Measurements from ENCODE around the gene HCCS.

HCCS gene

DNA sequence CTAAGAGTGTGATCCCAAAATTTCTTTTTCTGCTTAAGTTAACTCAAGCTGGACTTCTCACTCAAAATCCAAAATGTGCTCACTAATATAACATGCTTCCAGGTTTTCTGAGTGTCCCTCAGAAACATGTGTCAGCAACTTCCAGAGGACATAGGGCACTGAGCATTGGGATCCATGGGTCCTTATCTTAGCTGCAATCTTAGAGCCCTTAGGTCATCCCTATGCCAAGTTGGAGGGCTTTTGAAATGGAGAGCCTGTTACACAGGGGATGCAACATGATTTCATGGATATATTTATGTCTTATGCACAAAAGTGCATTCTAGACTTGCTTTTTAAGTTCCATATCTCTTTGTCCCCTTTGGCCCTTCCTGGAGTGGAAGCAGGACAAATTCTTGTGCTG is 11.7 kb upstream of the HCCS start:
- H3K4me3 ChIP-seq (ENCODE audit: low read depth in 1 of 5, low read length in 5 of 5) = no peak overlapping the region
- H3K36me3 ChIP-seq (ENCODE audit: control insufficient read depth in 5 of 5, insufficient read depth in 5 of 5, low read length in 5 of 5) = no peaks in the 10 kb centered on the region
- peaks cover 0 to 2% (median 0%) of the 10 kb centered on the region in 5 donors for H3K9me3 ChIP-seq (ENCODE audit: control insufficient read depth in 5 of 5, low read length in 5 of 5)
- no peak overlapping the region for H3K27ac ChIP-seq (ENCODE audit: low read depth, low read length)
- H3K4me1 ChIP-seq (ENCODE audit: control insufficient read depth in 5 of 5, insufficient read depth in 5 of 5, low read length in 5 of 5) = peaks cover 0 to 3% (median 0%) of the 10 kb centered on the region in 5 donors
- no peak overlapping the region for H3K9ac ChIP-seq (ENCODE audit: low read length in 5 of 5)
- H3K27me3 ChIP-seq (ENCODE audit: control insufficient read depth in 5 of 5, insufficient read depth in 4 of 5, low read length in 5 of 5) = peaks cover 0 to 3% (median 0%) of the 10 kb centered on the region in 5 donors

GRCh38 chrX:11100281-11101035 is 10.7 kb upstream of the HCCS start:
- Histone ChIP-seq H3K4me1 (ENCODE audit: control insufficient read depth in 5 of 5, insufficient read depth in 5 of 5, low read length in 5 of 5) (peaks cover 0 to 3% (median 0%) of the 10 kb centered on the region in 5 donors), H3K27ac (ENCODE audit: low read depth, low read length) (no peak overlapping the region), H3K36me3 (ENCODE audit: control insufficient read depth in 5 of 5, insufficient read depth in 5 of 5, low read length in 5 of 5) (no peaks in the 10 kb centered on the region), H3K9me3 (ENCODE audit: control insufficient read depth in 5 of 5, low read length in 5 of 5) (peaks cover 0 to 2% (median 0%) of the 10 kb centered on the region in 5 donors), H3K4me3 (ENCODE audit: low read depth in 1 of 5, low read length in 5 of 5) (no peak overlapping the region), H3K27me3 (ENCODE audit: control insufficient read depth in 5 of 5, insufficient read depth in 4 of 5, low read length in 5 of 5) (peaks cover 0 to 3% (median 0%) of the 10 kb centered on the region in 5 donors), H3K9ac (ENCODE audit: low read length in 5 of 5) (no peak overlapping the region)

DNA sequence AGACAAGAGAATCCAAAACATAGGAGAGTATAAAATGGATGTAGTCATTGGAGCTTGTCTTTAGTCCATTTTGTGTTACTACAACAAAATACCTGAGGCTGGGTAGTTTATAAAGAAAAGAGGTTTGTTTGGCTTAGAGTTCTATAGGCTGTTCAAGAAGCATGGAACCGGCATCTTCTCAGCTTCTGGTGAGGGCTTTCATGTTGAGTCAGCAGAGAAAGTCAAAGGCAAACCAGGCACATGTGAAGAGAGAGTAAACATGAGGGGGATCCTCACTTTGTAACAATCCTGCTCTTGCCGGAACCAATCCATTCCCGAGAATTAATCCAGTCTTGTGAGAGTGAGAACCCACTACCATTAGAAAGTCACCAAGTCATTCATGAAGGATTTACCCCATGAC is 8.1 kb upstream of the HCCS start:
- Histone ChIP-seq H3K27me3 (ENCODE audit: control insufficient read depth in 5 of 5, insufficient read depth in 4 of 5, low read length in 5 of 5) (peaks cover 0 to 9% (median 0%) of the 10 kb centered on the region in 5 donors), H3K27ac (ENCODE audit: low read depth, low read length) (no peak overlapping the region), H3K4me3 (ENCODE audit: low read depth in 1 of 5, low read length in 5 of 5) (no peak overlapping the region), H3K9ac (ENCODE audit: low read length in 5 of 5) (no peak overlapping the region), H3K9me3 (ENCODE audit: control insufficient read depth in 5 of 5, low read length in 5 of 5) (peaks cover 0 to 2% (median 0%) of the 10 kb centered on the region in 5 donors), H3K4me1 (ENCODE audit: control insufficient read depth in 5 of 5, insufficient read depth in 5 of 5, low read length in 5 of 5) (peaks cover 0 to 3% (median 0%) of the 10 kb centered on the region in 5 donors), H3K36me3 (ENCODE audit: control insufficient read depth in 5 of 5, insufficient read depth in 5 of 5, low read length in 5 of 5) (no peaks in the 10 kb centered on the region)

GRCh38 chrX:11103751-11104150 is 7.4 kb upstream of the HCCS start:
- peaks cover 0 to 2% (median 0%) of the 10 kb centered on the region in 5 donors for H3K9me3 ChIP-seq (ENCODE audit: control insufficient read depth in 5 of 5, low read length in 5 of 5)
- peaks cover 0 to 3% (median 0%) of the 10 kb centered on the region in 5 donors for H3K4me1 ChIP-seq (ENCODE audit: control insufficient read depth in 5 of 5, insufficient read depth in 5 of 5, low read length in 5 of 5)
- H3K9ac ChIP-seq (ENCODE audit: low read length in 5 of 5) = no peak overlapping the region
- H3K27ac ChIP-seq (ENCODE audit: low read depth, low read length) = no peak overlapping the region
- no peaks in the 10 kb centered on the region for H3K36me3 ChIP-seq (ENCODE audit: control insufficient read depth in 5 of 5, insufficient read depth in 5 of 5, low read length in 5 of 5)
- H3K27me3 ChIP-seq (ENCODE audit: control insufficient read depth in 5 of 5, insufficient read depth in 4 of 5, low read length in 5 of 5) = peaks cover 0 to 9% (median 0%) of the 10 kb centered on the region in 5 donors
- H3K4me3 ChIP-seq (ENCODE audit: low read depth in 1 of 5, low read length in 5 of 5) = no peak overlapping the region

DNA sequence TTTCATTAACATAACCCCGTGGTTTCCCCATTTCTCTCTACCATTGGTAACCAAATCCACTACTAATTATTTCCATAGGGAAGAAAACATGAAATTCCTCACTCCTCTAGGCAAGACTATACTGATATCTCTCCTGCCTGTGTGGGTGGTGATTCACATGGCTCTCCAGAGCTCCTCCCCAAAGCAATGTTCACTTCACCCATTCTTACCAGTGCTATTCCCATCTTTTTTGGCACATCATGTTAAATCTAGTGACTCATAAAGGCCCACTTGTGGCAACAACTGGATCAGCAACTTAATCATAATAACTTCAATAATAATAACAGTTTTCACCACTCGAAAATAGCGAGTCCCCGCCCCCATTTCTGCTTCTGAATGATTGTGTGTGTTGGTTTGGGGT is 6.1 kb upstream of the HCCS start:
- Histone ChIP-seq H3K9me3 (ENCODE audit: control insufficient read depth in 5 of 5, low read length in 5 of 5) (peaks cover 0 to 2% (median 0%) of the 10 kb centered on the region in 5 donors), H3K27ac (ENCODE audit: low read depth, low read length) (no peak overlapping the region), H3K9ac (ENCODE audit: low read length in 5 of 5) (no peak overlapping the region), H3K4me3 (ENCODE audit: low read depth in 1 of 5, low read length in 5 of 5) (no peak overlapping the region), H3K4me1 (ENCODE audit: control insufficient read depth in 5 of 5, insufficient read depth in 5 of 5, low read length in 5 of 5) (peaks cover 0 to 3% (median 0%) of the 10 kb centered on the region in 5 donors), H3K27me3 (ENCODE audit: control insufficient read depth in 5 of 5, insufficient read depth in 4 of 5, low read length in 5 of 5) (peaks cover 0 to 9% (median 0%) of the 10 kb centered on the region in 5 donors), H3K36me3 (ENCODE audit: control insufficient read depth in 5 of 5, insufficient read depth in 5 of 5, low read length in 5 of 5) (no peaks in the 10 kb centered on the region)

DNA sequence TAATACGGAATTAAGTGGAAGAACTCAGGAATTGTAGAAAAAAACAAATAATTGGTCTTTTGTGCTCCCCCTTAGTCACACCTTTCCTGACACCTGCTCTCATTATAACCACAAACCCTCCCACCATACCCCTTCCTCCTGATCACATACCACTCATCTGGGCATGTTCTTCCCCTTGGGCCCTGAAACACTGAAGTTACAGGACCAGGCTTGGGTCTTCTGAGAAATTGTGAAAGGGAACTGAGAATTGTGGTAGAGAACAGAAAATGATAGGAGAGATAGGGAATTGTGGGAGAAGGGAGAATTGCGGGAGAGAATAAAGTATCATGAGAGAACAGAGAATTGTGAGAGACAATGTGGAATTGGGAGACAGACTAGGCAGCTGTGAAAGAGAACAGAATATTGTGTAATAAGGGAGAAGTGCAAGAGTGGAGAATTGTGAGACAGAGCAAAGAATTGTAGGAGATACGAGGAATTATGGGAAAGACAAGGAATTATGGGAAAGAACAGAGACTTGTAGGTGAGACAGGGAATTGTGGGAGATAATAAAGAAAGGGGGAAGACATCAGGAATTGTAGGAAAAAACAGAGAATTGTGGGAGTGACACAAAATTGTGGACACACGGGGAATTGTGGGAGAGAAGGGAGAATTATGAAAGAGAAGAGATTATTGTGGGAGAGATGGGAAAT is 2.7 kb upstream of the HCCS start:
- Histone ChIP-seq H3K27ac (ENCODE audit: low read depth, low read length) (no peak overlapping the region), H3K36me3 (ENCODE audit: control insufficient read depth in 5 of 5, insufficient read depth in 5 of 5, low read length in 5 of 5) (no peaks in the 10 kb centered on the region), H3K27me3 (ENCODE audit: control insufficient read depth in 5 of 5, insufficient read depth in 4 of 5, low read length in 5 of 5) (peaks cover 0 to 9% (median 0%) of the 10 kb centered on the region in 5 donors), H3K4me3 (ENCODE audit: low read depth in 1 of 5, low read length in 5 of 5) (no peak overlapping the region), H3K9me3 (ENCODE audit: control insufficient read depth in 5 of 5, low read length in 5 of 5) (no peaks in the 10 kb centered on the region), H3K4me1 (ENCODE audit: control insufficient read depth in 5 of 5, insufficient read depth in 5 of 5, low read length in 5 of 5) (peaks cover 0 to 16% (median 13%) of the 10 kb centered on the region in 5 donors), H3K9ac (ENCODE audit: low read length in 5 of 5) (no peak overlapping the region)

- peaks cover 0 to 9% (median 0%) of the 10 kb centered on the region in 5 donors for H3K27me3 ChIP-seq (ENCODE audit: control insufficient read depth in 5 of 5, insufficient read depth in 4 of 5, low read length in 5 of 5)
- H3K36me3 ChIP-seq (ENCODE audit: control insufficient read depth in 5 of 5, insufficient read depth in 5 of 5, low read length in 5 of 5) = peaks cover 0 to 4% (median 0%) of the 10 kb centered on the region in 5 donors
- H3K9ac ChIP-seq (ENCODE audit: low read length in 5 of 5) = no peak overlapping the region
- H3K4me1 ChIP-seq (ENCODE audit: control insufficient read depth in 5 of 5, insufficient read depth in 5 of 5, low read length in 5 of 5) = peaks cover 0 to 22% (median 18%) of the 10 kb centered on the region in 5 donors
- H3K9me3 ChIP-seq (ENCODE audit: control insufficient read depth in 5 of 5, low read length in 5 of 5) = no peaks in the 10 kb centered on the region
- H3K27ac ChIP-seq (ENCODE audit: low read depth, low read length) = no peak overlapping the region
- no peak overlapping the region for H3K4me3 ChIP-seq (ENCODE audit: low read depth in 1 of 5, low read length in 5 of 5)
These were observed 1.2 kb upstream of the HCCS start for GRCh38 chrX:11109968-11110367.

- peak overlapping the region; percentile 63 to 74 (median 70) for H3K4me3 ChIP-seq (ENCODE audit: low read depth in 1 of 5, low read length in 5 of 5)
These were observed 815 bp downstream of the HCCS start for GRCh38 chrX:11111947-11112346.

GRCh38 chrX:11113731-11114130 is 2.6 kb downstream of the HCCS start:
- no peak overlapping the region for H3K27ac ChIP-seq (ENCODE audit: low read depth, low read length)
- no peak overlapping the region for H3K9ac ChIP-seq (ENCODE audit: low read length in 5 of 5)
- peaks cover 0 to 22% (median 18%) of the 10 kb centered on the region in 5 donors for H3K4me1 ChIP-seq (ENCODE audit: control insufficient read depth in 5 of 5, insufficient read depth in 5 of 5, low read length in 5 of 5)
- H3K9me3 ChIP-seq (ENCODE audit: control insufficient read depth in 5 of 5, low read length in 5 of 5) = no peaks in the 10 kb centered on the region
- H3K27me3 ChIP-seq (ENCODE audit: control insufficient read depth in 5 of 5, insufficient read depth in 4 of 5, low read length in 5 of 5) = no peaks in the 10 kb centered on the region
- no peak overlapping the region for H3K4me3 ChIP-seq (ENCODE audit: low read depth in 1 of 5, low read length in 5 of 5)
- peaks cover 11 to 33% (median 26%) of the 10 kb centered on the region in 5 donors for H3K36me3 ChIP-seq (ENCODE audit: control insufficient read depth in 5 of 5, insufficient read depth in 5 of 5, low read length in 5 of 5)

More at GRCh38 chrX:11111947-11112346, 815 bp downstream of the HCCS start:
- peaks cover 0 to 5% (median 0%) of the 10 kb centered on the region in 5 donors for H3K27me3 ChIP-seq (ENCODE audit: control insufficient read depth in 5 of 5, insufficient read depth in 4 of 5, low read length in 5 of 5)
- peak overlapping the region; percentile 51 for H3K27ac ChIP-seq (ENCODE audit: low read depth, low read length)
- no peaks in the 10 kb centered on the region for H3K9me3 ChIP-seq (ENCODE audit: control insufficient read depth in 5 of 5, low read length in 5 of 5)
- peaks cover 6 to 20% (median 14%) of the 10 kb centered on the region in 5 donors for H3K36me3 ChIP-seq (ENCODE audit: control insufficient read depth in 5 of 5, insufficient read depth in 5 of 5, low read length in 5 of 5)
- H3K4me1 ChIP-seq (ENCODE audit: control insufficient read depth in 5 of 5, insufficient read depth in 5 of 5, low read length in 5 of 5) = peaks cover 0 to 22% (median 18%) of the 10 kb centered on the region in 5 donors
- peak overlapping the region; percentile 23 to 83 (median 80) for H3K9ac ChIP-seq (ENCODE audit: low read length in 5 of 5)

DNA sequence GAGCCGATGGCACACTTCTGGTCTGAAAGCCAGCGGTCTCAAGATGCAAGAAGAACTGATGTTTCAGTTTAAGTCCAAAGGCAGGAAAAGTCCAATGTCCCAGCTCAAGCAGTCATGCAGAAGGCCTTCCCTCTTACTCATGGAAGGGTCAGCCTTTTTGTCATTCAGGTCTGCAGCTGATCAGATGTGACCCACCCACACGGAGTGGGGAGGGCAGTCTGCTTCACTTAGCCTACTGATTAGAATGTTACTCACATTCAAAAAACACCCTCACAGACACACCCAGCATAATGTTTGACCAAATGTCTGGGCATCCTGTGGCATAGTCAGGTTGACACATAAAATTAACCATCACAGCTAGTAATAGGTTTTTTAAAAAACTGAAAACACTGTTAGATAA is 6.6 kb downstream of the HCCS start:
- peaks cover 18 to 62% (median 48%) of the 10 kb centered on the region in 5 donors for H3K36me3 ChIP-seq (ENCODE audit: control insufficient read depth in 5 of 5, insufficient read depth in 5 of 5, low read length in 5 of 5)
- no peak overlapping the region for H3K9ac ChIP-seq (ENCODE audit: low read length in 5 of 5)

More for the DNA sequence above, 6.6 kb downstream of the HCCS start:
- Histone ChIP-seq H3K4me1 (ENCODE audit: control insufficient read depth in 5 of 5, insufficient read depth in 5 of 5, low read length in 5 of 5) (peaks cover 0 to 10% (median 4%) of the 10 kb centered on the region in 5 donors), H3K27me3 (ENCODE audit: control insufficient read depth in 5 of 5, insufficient read depth in 4 of 5, low read length in 5 of 5) (no peaks in the 10 kb centered on the region), H3K27ac (ENCODE audit: low read depth, low read length) (no peak overlapping the region), H3K4me3 (ENCODE audit: low read depth in 1 of 5, low read length in 5 of 5) (no peak overlapping the region), H3K9me3 (ENCODE audit: control insufficient read depth in 5 of 5, low read length in 5 of 5) (no peaks in the 10 kb centered on the region)
